Nephron (organoid): ENCODE results near the gene HOPX.

Experiments
- H3K27ac Mint-ChIP-seq, 3 experiments: 2 replicates each; pipeline ENCODE4 v1.8.0; 2020; ENCODE audit warnings: mixed read lengths in 3 of 3, mild to moderate bottlenecking in 2 of 3, moderate library complexity in 1 of 3
- H3K27me3 Mint-ChIP-seq: 2 replicates; pipeline ENCODE4 v1.8.0; 2021; ENCODE audit warnings: low read depth, mild to moderate bottlenecking, moderate library complexity, mixed read lengths
- H3K36me3 Mint-ChIP-seq: 2 replicates; pipeline ENCODE4 v1.8.0; 2020; ENCODE audit warnings: low read depth, mixed read lengths
- H3K4me1 Mint-ChIP-seq: 2 replicates; pipeline ENCODE4 v1.8.0; 2020; ENCODE audit warnings: mixed read lengths
- H3K4me3 Mint-ChIP-seq, 3 experiments: 2 replicates each; pipeline ENCODE4 v1.8.0; 2020; ENCODE audit warnings: mild to moderate bottlenecking in 3 of 3, mixed read lengths in 3 of 3, moderate library complexity in 2 of 3
- H3K9me3 Mint-ChIP-seq: 2 replicates; pipeline ENCODE4 v1.8.0; 2020; ENCODE audit warnings: mixed read lengths
- CTCF ChIP-seq, 3 experiments: fragments of 200-600 bp; sonication (generic); IDR thresholded peaks; one replicate each; pipeline ENCODE4 v1.5.0; 2021; ENCODE audit warnings: antibody characterized with exemption in 3 of 3; ENCODE audit not compliant: unreplicated experiment in 3 of 3

Gene HOPX

GRCh38 chr4:56628592-56628991 is 52.5 kb downstream of the HOPX start:
- H3K27me3 Mint-ChIP-seq = no peaks in the 10 kb centered on the region
- H3K9me3 Mint-ChIP-seq = peaks cover 33% of the 10 kb centered on the region
- H3K36me3 Mint-ChIP-seq = peaks cover 5% of the 10 kb centered on the region
- no peak for TF ChIP-seq CTCF (IDR thresholded peaks at IDR 0.05; ENCODE audit: unreplicated experiment in 3 of 3)
- peaks cover 17% of the 10 kb centered on the region for H3K4me1 Mint-ChIP-seq
- H3K4me3 Mint-ChIP-seq = no peak overlapping the region
- H3K27ac Mint-ChIP-seq = peak overlapping the region in 1 of 3 experiments; percentile 56

- Mint-ChIP-seq H3K27me3 (no peaks in the 10 kb centered on the region), H3K4me3 (no peak overlapping the region), H3K9me3 (peaks cover 34% of the 10 kb centered on the region), H3K36me3 (peaks cover 5% of the 10 kb centered on the region), H3K27ac (peak overlapping the region in 2 of 3 experiments; percentile 56 to 66), H3K4me1 (peaks cover 17% of the 10 kb centered on the region)
- TF ChIP-seq CTCF (IDR thresholded peaks at IDR 0.05; ENCODE audit: unreplicated experiment in 3 of 3) = no peak
Measured at GRCh38 chr4:56627985-56628384, 53.1 kb downstream of the HOPX start.

DNA sequence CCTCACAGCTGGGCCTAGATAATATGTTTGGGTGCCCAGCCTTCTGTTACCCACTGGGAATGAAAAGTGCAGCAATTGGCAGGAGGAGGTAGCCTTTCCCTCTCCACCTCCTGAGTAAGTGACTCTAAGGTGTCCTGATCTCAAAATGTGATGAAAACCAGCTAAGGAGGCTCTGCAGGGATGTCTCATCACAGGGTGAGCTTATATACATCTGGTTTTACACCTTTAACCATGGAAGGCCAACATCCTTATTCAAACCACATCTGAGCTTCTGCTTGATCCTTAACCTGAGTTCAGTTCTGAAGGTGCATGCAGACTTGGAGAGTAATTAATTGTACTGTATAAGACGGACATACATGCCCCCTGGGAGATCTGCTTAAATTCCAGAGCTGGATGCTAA is 53.7 kb downstream of the HOPX start:
- no peak overlapping the region for H3K4me3 Mint-ChIP-seq

DNA sequence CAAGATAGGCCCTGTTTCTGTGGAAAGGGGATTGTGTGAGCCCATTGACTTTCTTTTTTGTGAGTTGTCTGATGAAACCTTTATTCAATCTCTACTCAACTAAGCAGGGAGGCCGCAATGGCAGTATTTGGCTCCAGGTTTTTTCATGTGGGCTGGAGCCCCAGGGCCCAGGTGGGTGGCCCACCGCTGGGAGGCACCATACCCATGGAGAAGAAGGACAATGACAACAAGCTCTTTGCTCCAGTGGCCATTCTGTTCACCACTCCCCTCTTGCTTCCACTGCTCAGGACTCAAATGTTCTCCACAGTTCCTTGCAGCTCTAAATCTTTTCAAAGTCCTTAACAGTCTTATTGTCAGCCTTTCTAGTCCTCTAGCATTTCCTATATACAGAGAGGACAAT is 54.1 kb downstream of the HOPX start:
- no peak for TF ChIP-seq CTCF (IDR thresholded peaks at IDR 0.05; ENCODE audit: unreplicated experiment in 3 of 3)
- peaks cover 22% of the 10 kb centered on the region for H3K4me1 Mint-ChIP-seq
- H3K27me3 Mint-ChIP-seq = no peaks in the 10 kb centered on the region
- H3K36me3 Mint-ChIP-seq = peaks cover 5% of the 10 kb centered on the region
- peaks cover 34% of the 10 kb centered on the region for H3K9me3 Mint-ChIP-seq
- peak overlapping the region in 2 of 3 experiments; percentile 56 to 61 for H3K27ac Mint-ChIP-seq
- H3K4me3 Mint-ChIP-seq = no peak overlapping the region

More for the DNA sequence above, 53.7 kb downstream of the HOPX start:
- no peak for TF ChIP-seq CTCF (IDR thresholded peaks at IDR 0.05; ENCODE audit: unreplicated experiment in 3 of 3)
- Mint-ChIP-seq H3K36me3 (peaks cover 5% of the 10 kb centered on the region), H3K9me3 (peaks cover 34% of the 10 kb centered on the region), H3K27me3 (no peaks in the 10 kb centered on the region), H3K27ac (peak overlapping the region in 2 of 3 experiments; percentile 56 to 61), H3K4me1 (peaks cover 19% of the 10 kb centered on the region)

GRCh38 chr4:56626420-56626819 is 54.7 kb downstream of the HOPX start:
- Mint-ChIP-seq H3K4me3 (no peak overlapping the region), H3K36me3 (peaks cover 5% of the 10 kb centered on the region), H3K9me3 (peaks cover 34% of the 10 kb centered on the region), H3K27me3 (no peaks in the 10 kb centered on the region), H3K4me1 (peaks cover 26% of the 10 kb centered on the region), H3K27ac (no peak overlapping the region)
- TF ChIP-seq CTCF (IDR thresholded peaks at IDR 0.05; ENCODE audit: unreplicated experiment in 3 of 3) = no peak

DNA sequence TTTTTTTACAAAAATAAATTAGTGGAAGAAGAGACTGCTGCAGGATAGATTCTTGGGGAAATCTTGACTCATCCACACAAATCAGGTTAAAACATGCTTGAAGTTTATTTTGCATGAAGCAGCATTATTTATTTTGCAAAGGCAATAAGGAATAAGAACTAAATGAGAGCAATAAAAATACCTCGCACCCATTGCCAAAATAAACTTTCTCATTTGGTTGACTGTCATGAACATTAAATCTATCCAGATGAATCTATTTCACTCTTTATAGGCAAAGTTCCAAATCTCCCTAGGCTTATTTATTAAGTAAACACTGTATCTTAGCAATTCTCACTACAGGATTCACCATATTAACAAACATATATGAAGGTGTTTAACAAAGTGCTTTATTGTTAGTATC is 58.9 kb downstream of the HOPX start:
- no peak for TF ChIP-seq CTCF (IDR thresholded peaks at IDR 0.05; ENCODE audit: unreplicated experiment in 3 of 3)
- H3K9me3 Mint-ChIP-seq = peaks cover 23% of the 10 kb centered on the region
- H3K4me3 Mint-ChIP-seq = no peak overlapping the region
- H3K36me3 Mint-ChIP-seq = peaks cover 5% of the 10 kb centered on the region
- peaks cover 24% of the 10 kb centered on the region for H3K4me1 Mint-ChIP-seq
- peak overlapping the region; percentile 59 to 65 (median 62) for H3K27ac Mint-ChIP-seq
- H3K27me3 Mint-ChIP-seq = no peaks in the 10 kb centered on the region
